AG04450 (cell line): ENCODE results near the gene FKRP. TPM values are rescaled to one million over a fixed set of nuclear protein-coding genes. Genes with fewer than 3 reads are reported as not detected.

ENCODE experiments used
- CTCF ChIA-PET: fragments of 300-600, 350-600 bp; formaldehyde crosslinking; extraction: SDS; loops from one replicate; lab custom pipeline; 2022; ENCODE audit warnings: antibody characterized with exemption, inconsistent platforms; lab: Charles Lee
- POLR2A ChIA-PET: fragments of 350-600 bp; formaldehyde crosslinking; extraction: SDS; loops from one replicate; lab custom pipeline; 2021; ENCODE audit warnings: antibody characterized with exemption, inconsistent platforms; lab: Yijun Ruan, JAX
- DNase-seq: peaks from one replicate; pipeline ENCODE4 v3.0.0-alpha.2; 2011; ENCODE audit warnings: low read depth, low spot score
- H3K27ac ChIP-seq: one replicate; pipeline ENCODE4 v1.5.1; 2012; ENCODE audit warnings: low read depth, low read length, control low read depth
- H3K27me3 ChIP-seq: one replicate; pipeline ENCODE4 v1.6.0; 2012; ENCODE audit warnings: low read length; ENCODE audit not compliant: control insufficient read depth, insufficient read depth
- H3K4me3 ChIP-seq: 2 replicates; pipeline ENCODE4 v1.5.1; 2011; ENCODE audit warnings: mild to moderate bottlenecking, low read depth, low read length, control low read depth
- H3K9me3 ChIP-seq: 2 replicates; pipeline ENCODE4 v1.5.1; 2012; ENCODE audit warnings: low read length; ENCODE audit not compliant: control insufficient read depth, insufficient read depth
- polyA plus RNA-seq: library from polyadenylated mRNA; depleted of rRNA; stranded (reverse); fragments of >200 nt; gene quantifications from 2 replicates; pipeline ENCODE4 v1.2.3, GENCODE V29; 2011
- TF ChIP-seq, protein P1 (sequence below): IDR thresholded peaks from 2 replicates; pipeline ENCODE4 v1.5.1; 2011; ENCODE audit warnings: low read depth, low read length, control low read depth, inconsistent platforms

Gene FKRP
- polyA plus RNA-seq, 1 experiment: 12.1 TPM

DNA sequence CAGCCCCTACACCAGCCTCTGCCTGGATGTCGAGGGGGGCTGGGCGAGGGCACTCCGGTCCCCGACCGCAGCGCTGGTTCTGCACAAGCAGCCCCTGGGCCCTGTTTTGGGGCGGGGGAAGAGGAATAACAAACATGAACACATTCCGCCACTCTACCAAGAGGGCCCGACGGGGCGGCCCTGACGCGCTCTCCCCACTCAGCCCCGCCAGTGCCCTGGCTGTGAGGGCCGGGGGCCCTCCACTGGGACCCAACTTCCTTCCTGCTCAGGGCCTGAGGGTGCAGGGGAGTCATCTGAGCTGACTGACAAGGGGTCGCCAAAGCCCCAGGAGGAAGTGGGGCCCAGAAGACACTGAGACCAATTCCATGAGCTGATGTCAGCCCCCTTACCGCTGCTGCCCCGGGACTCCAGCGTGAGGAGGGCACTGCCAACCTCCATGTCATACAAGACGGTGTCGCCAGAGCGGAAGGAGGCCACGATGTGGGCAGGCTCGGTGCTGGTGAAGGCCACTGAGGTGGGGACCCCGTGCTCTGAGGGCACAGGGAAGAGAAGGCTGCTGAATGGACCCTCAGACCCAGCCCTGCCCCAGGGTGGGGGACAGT lies 23.3 kb upstream of the FKRP start:
- H3K9me3 ChIP-seq: no peaks in the 10 kb centered on the region; the same call in 1 of the 2 replicates
- H3K27me3 ChIP-seq: no peaks in the 10 kb centered on the region
- TF ChIP-seq, protein P1, sequence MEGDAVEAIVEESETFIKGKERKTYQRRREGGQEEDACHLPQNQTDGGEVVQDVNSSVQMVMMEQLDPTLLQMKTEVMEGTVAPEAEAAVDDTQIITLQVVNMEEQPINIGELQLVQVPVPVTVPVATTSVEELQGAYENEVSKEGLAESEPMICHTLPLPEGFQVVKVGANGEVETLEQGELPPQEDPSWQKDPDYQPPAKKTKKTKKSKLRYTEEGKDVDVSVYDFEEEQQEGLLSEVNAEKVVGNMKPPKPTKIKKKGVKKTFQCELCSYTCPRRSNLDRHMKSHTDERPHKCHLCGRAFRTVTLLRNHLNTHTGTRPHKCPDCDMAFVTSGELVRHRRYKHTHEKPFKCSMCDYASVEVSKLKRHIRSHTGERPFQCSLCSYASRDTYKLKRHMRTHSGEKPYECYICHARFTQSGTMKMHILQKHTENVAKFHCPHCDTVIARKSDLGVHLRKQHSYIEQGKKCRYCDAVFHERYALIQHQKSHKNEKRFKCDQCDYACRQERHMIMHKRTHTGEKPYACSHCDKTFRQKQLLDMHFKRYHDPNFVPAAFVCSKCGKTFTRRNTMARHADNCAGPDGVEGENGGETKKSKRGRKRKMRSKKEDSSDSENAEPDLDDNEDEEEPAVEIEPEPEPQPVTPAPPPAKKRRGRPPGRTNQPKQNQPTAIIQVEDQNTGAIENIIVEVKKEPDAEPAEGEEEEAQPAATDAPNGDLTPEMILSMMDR: no peak
- no peak overlapping the region for H3K27ac ChIP-seq
- POLR2A ChIA-PET: no interaction called here
- DNase-seq: no peak
- CTCF ChIA-PET: interaction anchor here (0.5 to 0.9 kb wide), 2 partner anchors 18 to 118 kb away, joined by 3 to 4 read pairs; no protein-coding TSS in a partner anchor
- no peak overlapping the region for H3K4me3 ChIP-seq

DNA sequence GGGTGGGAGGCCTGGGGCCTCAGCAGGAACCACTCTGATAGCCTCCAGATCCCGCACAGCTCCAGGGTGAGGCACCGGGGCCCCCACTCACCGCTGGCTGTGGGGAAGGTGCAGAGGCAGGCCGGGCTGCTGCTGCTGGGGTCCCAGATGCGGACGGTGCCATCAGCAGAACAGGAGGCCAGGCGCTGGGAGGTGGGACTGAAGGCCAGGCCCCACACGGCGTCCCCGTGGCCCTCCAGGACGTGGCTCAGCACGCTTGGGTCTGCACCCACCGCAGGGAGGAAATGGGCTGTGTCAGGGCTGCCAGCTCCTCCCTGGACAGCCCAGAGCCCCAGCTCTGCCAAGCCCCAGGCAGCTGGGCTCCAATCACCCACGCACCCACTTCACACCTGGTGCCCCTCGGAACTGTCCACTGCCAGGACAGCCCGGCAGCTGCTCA lies 22.8 kb upstream of the FKRP start:
- no peak overlapping the region for H3K4me3 ChIP-seq
- no peaks in the 10 kb centered on the region for H3K27me3 ChIP-seq
- CTCF ChIA-PET: interaction anchor here (0.5 to 0.9 kb wide), 3 partner anchors 18 to 117 kb away, joined by 3 to 4 read pairs (median 4); no protein-coding TSS in a partner anchor
- TF ChIP-seq, protein P1: no peak
- no peaks in the 10 kb centered on the region; the same call in 1 of the 2 replicates for H3K9me3 ChIP-seq
- H3K27ac ChIP-seq: no peak overlapping the region
- POLR2A ChIA-PET: no interaction called here
- no peak for DNase-seq

- TF ChIP-seq, protein P1: no peak
- Histone ChIP-seq H3K9me3 (no peaks in the 10 kb centered on the region; the same call in 1 of the 2 replicates), H3K27me3 (no peaks in the 10 kb centered on the region), H3K4me3 (no peak overlapping the region), H3K27ac (no peak overlapping the region)
- CTCF ChIA-PET: interaction anchor here (0.6 to 0.9 kb wide), 2 partner anchors 19 to 71 kb away, joined by 3 to 4 read pairs; no protein-coding TSS in a partner anchor
- POLR2A ChIA-PET: no interaction called here
- DNase-seq: no peak
Measured at GRCh38 chr19:46723471-46723870, 22.4 kb upstream of the FKRP start.

GRCh38 chr19:46724468-46724867 lies 21.4 kb upstream of the FKRP start:
- ChIA-PET CTCF (no interaction called here), POLR2A (no interaction called here)
- Histone ChIP-seq H3K4me3 (no peak overlapping the region), H3K9me3 (no peaks in the 10 kb centered on the region; the same call in 1 of the 2 replicates), H3K27me3 (no peaks in the 10 kb centered on the region), H3K27ac (no peak overlapping the region)
- no peak for DNase-seq
- TF ChIP-seq, protein P1: no peak
